HepG2 (cell line): ENCODE results near the gene NELFCD. TPM values are rescaled to one million over a fixed set of nuclear protein-coding genes. Genes with fewer than 3 reads are reported as not detected.

Experiments used
- DR1 ChIP-seq: sonication (generic); formaldehyde crosslinking; IDR thresholded peaks from 2 replicates; pipeline ENCODE4 v1.8.0; 2021; ENCODE audit warnings: mild to moderate bottlenecking, missing genetic modification reagents, inconsistent platforms
- FIP1L1 ChIP-seq: fragments of 200-400 bp; formaldehyde crosslinking; IDR thresholded peaks from 2 replicates; pipeline ENCODE4 v1.6.1; 2018; ENCODE audit warnings: low read depth, mild to moderate bottlenecking, low read length, moderate library complexity, borderline replicate concordance; ENCODE audit not compliant: insufficient read depth
- FOXM1 ChIP-seq: sonication (generic); formaldehyde crosslinking; IDR thresholded peaks from 2 replicates; pipeline ENCODE4 v1.5.0; 2020; ENCODE audit warnings: missing genetic modification reagents
- MBNL3 ChIP-seq: fragments of 250-450 bp; sonication (Bioruptor Pico); conservative IDR thresholded peaks from 2 replicates; pipeline ENCODE4 v1.8.0; 2022; ENCODE audit warnings: mild to moderate bottlenecking, inconsistent platforms
- PRDM10 ChIP-seq: sonication (generic); formaldehyde crosslinking; IDR thresholded peaks from 2 replicates; pipeline ENCODE4 v1.4.0; 2020; ENCODE audit warnings: low read depth, missing genetic modification reagents
- RFX3 ChIP-seq: IDR thresholded peaks from 2 replicates; pipeline ENCODE4 v1.6.1; 2016; ENCODE audit warnings: missing biosample characterization, missing genetic modification reagents
- TBX3 ChIP-seq: fragments of 450-650 bp; IDR thresholded peaks from 2 replicates; pipeline ENCODE4 v1.6.1; 2017; ENCODE audit warnings: antibody characterized with exemption, mild to moderate bottlenecking, inconsistent platforms, borderline replicate concordance
- ZFYVE20 ChIP-seq: sonication (generic); formaldehyde crosslinking; IDR thresholded peaks from 2 replicates; pipeline ENCODE4 v1.8.0; 2023; ENCODE audit warnings: low read depth, mild to moderate bottlenecking, moderate library complexity, missing genetic modification reagents, borderline replicate concordance
- ZNF343 ChIP-seq: sonication (generic); formaldehyde crosslinking; IDR thresholded peaks from 2 replicates; pipeline ENCODE4 v1.4.0; 2020; ENCODE audit warnings: mild to moderate bottlenecking, missing genetic modification reagents
- ZNF431 ChIP-seq: sonication (generic); formaldehyde crosslinking; IDR thresholded peaks from 2 replicates; pipeline ENCODE4 v1.9.0; 2022; ENCODE audit warnings: missing genetic modification reagents, low read depth, mild to moderate bottlenecking, borderline replicate concordance
- ZSCAN25 ChIP-seq: sonication (generic); formaldehyde crosslinking; IDR thresholded peaks from 2 replicates; pipeline ENCODE4 v1.8.0; 2022; ENCODE audit warnings: mild to moderate bottlenecking, missing genetic modification reagents
- polyA plus RNA-seq, 8 experiments: library from polyadenylated mRNA; depleted of rRNA in 3 of 8; stranded (reverse) in 7 of 8; unstranded in 1 of 8; fragments of >200 nt; fragmentation: Illumina TruSeq in 4 of 8; extraction: Trizol in 4 of 8; gene quantifications; 2 replicates each; pipeline versions ENCODE4 v1.2.1 to v1.2.3, GENCODE V29; 2011 to 2016; ENCODE audit warnings: low read depth in 4 of 8, missing spikeins in 1 of 8, mixed read lengths in 1 of 8; ENCODE audit not compliant: insufficient read depth in 1 of 8
- total RNA-seq, 5 experiments: library from RNA; depleted of rRNA; stranded (reverse); fragments of >200 nt; fragmentation: Illumina TruSeq; extraction: Trizol; gene quantifications; 2 replicates each; pipeline ENCODE4 v1.2.3, GENCODE V29; 2016; ENCODE audit warnings: low read depth in 1 of 5
- TF ChIP-seq, protein P1 (sequence below): sonication (generic); formaldehyde crosslinking; IDR thresholded peaks from 2 replicates; pipeline ENCODE4 v1.4.0; 2020; ENCODE audit warnings: mild to moderate bottlenecking, missing genetic modification reagents
- TF ChIP-seq, protein P2 (sequence below): sonication (generic); formaldehyde crosslinking; IDR thresholded peaks from 2 replicates; pipeline ENCODE4 v1.4.0; 2020; ENCODE audit warnings: missing genetic modification reagents
- TF ChIP-seq, protein P3 (sequence below): sonication (generic); formaldehyde crosslinking; IDR thresholded peaks from 2 replicates; pipeline ENCODE4 v1.8.1; 2023; ENCODE audit warnings: mild to moderate bottlenecking, missing genetic modification reagents
- TF ChIP-seq, protein P4 (sequence below): sonication (generic); formaldehyde crosslinking; IDR thresholded peaks from 2 replicates; pipeline ENCODE4 v1.5.0; 2020; ENCODE audit warnings: mild to moderate bottlenecking, missing genetic modification reagents

The NELFCD gene
- total and polyA plus RNA-seq, 2 of the 13 experiments (the other 11 are each of a cell fraction or from before 2014, with no cell fraction given), result 159 to 203 TPM

DNA sequence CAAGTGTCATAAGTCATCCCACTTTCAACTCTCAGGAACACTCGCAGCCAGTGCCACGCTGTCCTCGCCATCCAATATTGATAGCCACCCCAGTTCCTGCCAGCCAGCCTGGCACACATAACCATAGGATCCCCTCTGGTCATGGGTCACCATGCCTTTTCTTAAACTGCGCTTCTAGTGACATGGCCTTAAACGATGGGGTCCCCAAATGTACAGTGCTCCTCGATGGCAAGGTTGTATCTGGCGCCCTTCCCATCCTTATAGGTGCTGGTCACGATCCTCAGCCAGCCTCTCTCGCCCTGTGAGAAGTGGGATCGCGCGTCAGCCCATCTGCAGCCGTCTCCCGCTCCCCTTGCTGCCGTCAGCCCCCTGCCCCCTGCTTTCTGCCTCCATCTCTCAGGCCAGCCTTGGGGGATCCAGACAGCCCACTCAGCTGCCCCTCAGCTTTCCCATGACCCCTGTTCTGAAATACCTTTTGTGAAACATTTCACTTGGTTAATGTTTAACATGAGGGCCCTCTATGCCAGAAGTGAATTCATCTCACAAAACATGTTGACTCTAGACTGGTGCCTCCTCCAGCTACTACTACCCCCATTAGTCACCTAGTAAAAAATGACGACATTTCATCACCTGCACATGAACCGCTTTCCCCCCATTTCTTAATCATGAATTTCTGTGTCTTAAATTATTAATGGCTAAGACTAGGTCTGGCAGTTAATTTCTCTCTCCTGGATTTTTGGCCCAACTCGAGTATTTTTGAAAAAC is 14.6 kb downstream of the NELFCD start (continued):
- TF ChIP-seq, protein P1, sequence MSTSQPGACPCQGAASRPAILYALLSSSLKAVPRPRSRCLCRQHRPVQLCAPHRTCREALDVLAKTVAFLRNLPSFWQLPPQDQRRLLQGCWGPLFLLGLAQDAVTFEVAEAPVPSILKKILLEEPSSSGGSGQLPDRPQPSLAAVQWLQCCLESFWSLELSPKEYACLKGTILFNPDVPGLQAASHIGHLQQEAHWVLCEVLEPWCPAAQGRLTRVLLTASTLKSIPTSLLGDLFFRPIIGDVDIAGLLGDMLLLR (CRISPR knock-in tag), result no peak
- TF ChIP-seq TBX3 (no peak), ZFYVE20 (CRISPR knock-in tag) (no peak), ZNF343 (CRISPR knock-in tag) (no peak), DR1 (CRISPR knock-in tag) (no peak), RFX3 (CRISPR knock-in tag) (no peak), FIP1L1 (0 out of 2 replicates have a peak, but pooled peaks have one; percentile 58), FOXM1 (CRISPR knock-in tag) (no peak), ZNF431 (CRISPR knock-in tag) (no peak), PRDM10 (no peak; the same call in 1 of the 2 replicates), ZSCAN25 (no peak), MBNL3 (CRISPR knock-in tag) (no peak)
- TF ChIP-seq, protein P2, sequence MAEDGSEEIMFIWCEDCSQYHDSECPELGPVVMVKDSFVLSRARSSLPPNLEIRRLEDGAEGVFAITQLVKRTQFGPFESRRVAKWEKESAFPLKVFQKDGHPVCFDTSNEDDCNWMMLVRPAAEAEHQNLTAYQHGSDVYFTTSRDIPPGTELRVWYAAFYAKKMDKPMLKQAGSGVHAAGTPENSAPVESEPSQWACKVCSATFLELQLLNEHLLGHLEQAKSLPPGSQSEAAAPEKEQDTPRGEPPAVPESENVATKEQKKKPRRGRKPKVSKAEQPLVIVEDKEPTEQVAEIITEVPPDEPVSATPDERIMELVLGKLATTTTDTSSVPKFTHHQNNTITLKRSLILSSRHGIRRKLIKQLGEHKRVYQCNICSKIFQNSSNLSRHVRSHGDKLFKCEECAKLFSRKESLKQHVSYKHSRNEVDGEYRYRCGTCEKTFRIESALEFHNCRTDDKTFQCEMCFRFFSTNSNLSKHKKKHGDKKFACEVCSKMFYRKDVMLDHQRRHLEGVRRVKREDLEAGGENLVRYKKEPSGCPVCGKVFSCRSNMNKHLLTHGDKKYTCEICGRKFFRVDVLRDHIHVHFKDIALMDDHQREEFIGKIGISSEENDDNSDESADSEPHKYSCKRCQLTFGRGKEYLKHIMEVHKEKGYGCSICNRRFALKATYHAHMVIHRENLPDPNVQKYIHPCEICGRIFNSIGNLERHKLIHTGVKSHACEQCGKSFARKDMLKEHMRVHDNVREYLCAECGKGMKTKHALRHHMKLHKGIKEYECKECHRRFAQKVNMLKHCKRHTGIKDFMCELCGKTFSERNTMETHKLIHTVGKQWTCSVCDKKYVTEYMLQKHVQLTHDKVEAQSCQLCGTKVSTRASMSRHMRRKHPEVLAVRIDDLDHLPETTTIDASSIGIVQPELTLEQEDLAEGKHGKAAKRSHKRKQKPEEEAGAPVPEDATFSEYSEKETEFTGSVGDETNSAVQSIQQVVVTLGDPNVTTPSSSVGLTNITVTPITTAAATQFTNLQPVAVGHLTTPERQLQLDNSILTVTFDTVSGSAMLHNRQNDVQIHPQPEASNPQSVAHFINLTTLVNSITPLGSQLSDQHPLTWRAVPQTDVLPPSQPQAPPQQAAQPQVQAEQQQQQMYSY (CRISPR knock-in tag), result no peak
- TF ChIP-seq, protein P3, sequence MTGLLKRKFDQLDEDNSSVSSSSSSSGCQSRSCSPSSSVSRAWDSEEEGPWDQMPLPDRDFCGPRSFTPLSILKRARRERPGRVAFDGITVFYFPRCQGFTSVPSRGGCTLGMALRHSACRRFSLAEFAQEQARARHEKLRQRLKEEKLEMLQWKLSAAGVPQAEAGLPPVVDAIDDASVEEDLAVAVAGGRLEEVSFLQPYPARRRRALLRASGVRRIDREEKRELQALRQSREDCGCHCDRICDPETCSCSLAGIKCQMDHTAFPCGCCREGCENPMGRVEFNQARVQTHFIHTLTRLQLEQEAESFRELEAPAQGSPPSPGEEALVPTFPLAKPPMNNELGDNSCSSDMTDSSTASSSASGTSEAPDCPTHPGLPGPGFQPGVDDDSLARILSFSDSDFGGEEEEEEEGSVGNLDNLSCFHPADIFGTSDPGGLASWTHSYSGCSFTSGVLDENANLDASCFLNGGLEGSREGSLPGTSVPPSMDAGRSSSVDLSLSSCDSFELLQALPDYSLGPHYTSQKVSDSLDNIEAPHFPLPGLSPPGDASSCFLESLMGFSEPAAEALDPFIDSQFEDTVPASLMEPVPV (CRISPR knock-in tag), result 0 out of 2 replicates have a peak, but pooled peaks have one; percentile 28
- TF ChIP-seq, protein P4, sequence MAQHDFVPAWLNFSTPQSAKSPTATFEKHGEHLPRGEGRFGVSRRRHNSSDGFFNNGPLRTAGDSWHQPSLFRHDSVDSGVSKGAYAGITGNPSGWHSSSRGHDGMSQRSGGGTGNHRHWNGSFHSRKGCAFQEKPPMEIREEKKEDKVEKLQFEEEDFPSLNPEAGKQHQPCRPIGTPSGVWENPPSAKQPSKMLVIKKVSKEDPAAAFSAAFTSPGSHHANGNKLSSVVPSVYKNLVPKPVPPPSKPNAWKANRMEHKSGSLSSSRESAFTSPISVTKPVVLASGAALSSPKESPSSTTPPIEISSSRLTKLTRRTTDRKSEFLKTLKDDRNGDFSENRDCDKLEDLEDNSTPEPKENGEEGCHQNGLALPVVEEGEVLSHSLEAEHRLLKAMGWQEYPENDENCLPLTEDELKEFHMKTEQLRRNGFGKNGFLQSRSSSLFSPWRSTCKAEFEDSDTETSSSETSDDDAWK (CRISPR knock-in tag), result no peak
